ENCODE results near the gene LOC101059915.
"Not testable (repeated sequence)": the region's sequence is repeated elsewhere in the genome, so short reads cannot be mapped to it uniquely, and the experiment has no call there.

LOC101059915 gene

DNA sequence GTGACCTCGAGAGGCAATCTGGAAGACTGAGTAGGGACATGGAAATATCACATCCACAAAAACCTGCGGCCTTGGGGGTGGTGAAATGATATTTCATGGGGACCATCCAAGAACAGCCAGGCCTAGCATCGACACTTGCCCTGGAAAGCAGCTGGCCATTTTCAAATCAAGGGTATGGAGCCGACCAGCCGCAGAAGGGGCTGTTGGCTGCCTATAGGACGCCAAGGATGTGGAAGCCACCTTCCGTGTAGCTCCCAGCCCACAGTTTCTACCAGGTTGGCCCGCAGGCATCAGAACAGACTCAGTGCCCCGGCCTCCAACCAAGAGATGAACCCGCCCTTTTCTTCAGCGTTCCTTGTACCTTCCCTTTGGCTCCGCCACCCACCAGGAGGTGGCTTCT lies 5.4 kb upstream of the LOC101059915 start (continued):
- TF ChIP-seq, protein P1, sequence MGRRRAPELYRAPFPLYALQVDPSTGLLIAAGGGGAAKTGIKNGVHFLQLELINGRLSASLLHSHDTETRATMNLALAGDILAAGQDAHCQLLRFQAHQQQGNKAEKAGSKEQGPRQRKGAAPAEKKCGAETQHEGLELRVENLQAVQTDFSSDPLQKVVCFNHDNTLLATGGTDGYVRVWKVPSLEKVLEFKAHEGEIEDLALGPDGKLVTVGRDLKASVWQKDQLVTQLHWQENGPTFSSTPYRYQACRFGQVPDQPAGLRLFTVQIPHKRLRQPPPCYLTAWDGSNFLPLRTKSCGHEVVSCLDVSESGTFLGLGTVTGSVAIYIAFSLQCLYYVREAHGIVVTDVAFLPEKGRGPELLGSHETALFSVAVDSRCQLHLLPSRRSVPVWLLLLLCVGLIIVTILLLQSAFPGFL (CRISPR knock-in tag; IDR thresholded peaks at IDR 0.05), result no peak
- TF ChIP-seq CAMTA2 (CRISPR knock-in tag; IDR thresholded peaks at IDR 0.05; ENCODE audit: borderline replicate concordance) (no peak), ZSCAN21 (CRISPR knock-in tag; IDR thresholded peaks at IDR 0.05; ENCODE audit: borderline replicate concordance) (no peak)
- TF ChIP-seq, protein P2, sequence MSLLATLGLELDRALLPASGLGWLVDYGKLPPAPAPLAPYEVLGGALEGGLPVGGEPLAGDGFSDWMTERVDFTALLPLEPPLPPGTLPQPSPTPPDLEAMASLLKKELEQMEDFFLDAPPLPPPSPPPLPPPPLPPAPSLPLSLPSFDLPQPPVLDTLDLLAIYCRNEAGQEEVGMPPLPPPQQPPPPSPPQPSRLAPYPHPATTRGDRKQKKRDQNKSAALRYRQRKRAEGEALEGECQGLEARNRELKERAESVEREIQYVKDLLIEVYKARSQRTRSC (CRISPR knock-in tag; IDR thresholded peaks at IDR 0.05; ENCODE audit: low read depth), result no peak
- TF ChIP-seq, protein P3, sequence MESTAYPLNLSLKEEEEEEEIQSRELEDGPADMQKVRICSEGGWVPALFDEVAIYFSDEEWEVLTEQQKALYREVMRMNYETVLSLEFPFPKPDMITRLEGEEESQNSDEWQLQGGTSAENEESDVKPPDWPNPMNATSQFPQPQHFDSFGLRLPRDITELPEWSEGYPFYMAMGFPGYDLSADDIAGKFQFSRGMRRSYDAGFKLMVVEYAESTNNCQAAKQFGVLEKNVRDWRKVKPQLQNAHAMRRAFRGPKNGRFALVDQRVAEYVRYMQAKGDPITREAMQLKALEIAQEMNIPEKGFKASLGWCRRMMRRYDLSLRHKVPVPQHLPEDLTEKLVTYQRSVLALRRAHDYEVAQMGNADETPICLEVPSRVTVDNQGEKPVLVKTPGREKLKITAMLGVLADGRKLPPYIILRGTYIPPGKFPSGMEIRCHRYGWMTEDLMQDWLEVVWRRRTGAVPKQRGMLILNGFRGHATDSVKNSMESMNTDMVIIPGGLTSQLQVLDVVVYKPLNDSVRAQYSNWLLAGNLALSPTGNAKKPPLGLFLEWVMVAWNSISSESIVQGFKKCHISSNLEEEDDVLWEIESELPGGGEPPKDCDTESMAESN (CRISPR knock-in tag; conservative IDR thresholded peaks at IDR 0.05), result no peak

DNA sequence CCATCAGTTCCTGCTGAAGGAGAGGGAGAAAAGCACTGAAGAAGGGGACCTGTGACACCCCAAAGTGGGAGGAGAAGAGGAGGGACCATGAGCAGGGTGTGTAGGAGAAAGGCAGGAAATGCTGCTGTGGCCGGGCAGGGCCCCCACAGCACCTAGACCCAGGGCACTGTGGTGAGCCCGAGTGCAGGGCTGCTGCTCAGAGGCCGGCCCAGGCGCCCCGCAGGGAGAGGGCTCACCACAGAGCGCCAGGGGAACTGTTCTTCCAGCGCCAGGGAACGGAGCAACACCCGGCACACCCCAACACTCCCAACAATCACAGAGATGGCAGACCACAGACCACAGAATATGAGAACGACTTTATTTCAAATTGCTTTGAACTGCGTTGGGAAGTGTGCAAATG lies 4.7 kb upstream of the LOC101059915 start:
- CTCF ChIA-PET (ENCODE audit: low intra/inter-chr PET ratio, low total read pairs), result not testable (repeated sequence)

DNA sequence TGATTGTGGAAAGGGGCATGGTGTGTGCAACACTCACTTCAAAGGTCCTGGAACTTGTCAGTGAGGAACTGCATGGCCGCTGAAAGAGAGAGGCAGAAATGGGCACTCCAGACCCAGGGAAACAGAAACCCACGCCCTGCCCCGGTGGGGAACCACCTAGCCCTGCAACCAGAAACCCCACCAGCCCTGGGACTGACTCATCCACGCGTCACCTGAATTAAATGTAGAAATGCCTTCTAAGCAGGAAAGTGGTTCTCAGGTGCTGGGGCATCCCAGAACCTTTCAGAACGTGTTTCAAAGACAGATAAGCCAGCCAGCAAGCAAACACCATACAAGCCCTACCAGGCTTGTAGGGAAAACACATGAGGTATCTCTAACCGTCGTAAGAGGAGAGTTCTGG lies 4.1 kb upstream of the LOC101059915 start:
- H3K27me3 ChIP-seq (ENCODE audit: control insufficient read depth in 1 of 2, insufficient read depth in 2 of 2, low read length in 2 of 2); H3K4me1 ChIP-seq (ENCODE audit: insufficient read depth, low read length); BruUV-seq (replicated peaks); H3K27ac ChIP-seq (ENCODE audit: extremely low read length, insufficient read depth, low read length); ATAC-seq; CTCF ChIA-PET (ENCODE audit: low intra/inter-chr PET ratio, low total read pairs); H3K4me3 ChIP-seq (replicated peaks in 1 of 3; ENCODE audit: insufficient read depth in 1 of 3, low read depth in 2 of 3, low read length in 3 of 3); H3K9ac ChIP-seq (ENCODE audit: insufficient read depth, low read depth, low read length); POLR2A ChIA-PET; H3K9me3 ChIP-seq (ENCODE audit: low read length); H3K79me2 ChIP-seq (ENCODE audit: insufficient read depth, low read length); H2AFZ ChIP-seq (ENCODE audit: low read length); in situ Hi-C loops (cut with HindIII; ENCODE audit: extremely low pct_ligation_motif_present, low pct_unique_long_range_greater_than_20kb); H3K36me3 ChIP-seq (replicated peaks in 1 of 2; ENCODE audit: control insufficient read depth in 1 of 2, insufficient read depth in 2 of 2, low read length in 2 of 2); H4K20me1 ChIP-seq (ENCODE audit: insufficient read depth, low read length); intact Hi-C loops (cut with micrococcal nuclease; ENCODE audit: unreplicated experiment); DNase-seq (ENCODE audit: low spot score); FAIRE-seq; H3K4me2 ChIP-seq (ENCODE audit: low read depth, low read length): not testable (repeated sequence)
- WGBS (ENCODE audit: low lambda C conversion rate), result 0% methylated on average over 1 of the region's 8 CpGs

More for the DNA sequence above, 4.7 kb upstream of the LOC101059915 start:
- H3K4me3 ChIP-seq (replicated peaks in 1 of 3; ENCODE audit: insufficient read depth in 1 of 3, low read depth in 2 of 3, low read length in 3 of 3); H3K27ac ChIP-seq (ENCODE audit: extremely low read length, insufficient read depth, low read length); BruUV-seq (replicated peaks); ATAC-seq; H3K27me3 ChIP-seq (ENCODE audit: control insufficient read depth in 1 of 2, insufficient read depth in 2 of 2, low read length in 2 of 2); H3K79me2 ChIP-seq (ENCODE audit: insufficient read depth, low read length); DNase-seq (ENCODE audit: low spot score); FAIRE-seq; H3K4me2 ChIP-seq (ENCODE audit: low read depth, low read length); POLR2A ChIA-PET; H3K4me1 ChIP-seq (ENCODE audit: insufficient read depth, low read length); in situ Hi-C loops (cut with HindIII; ENCODE audit: extremely low pct_ligation_motif_present, low pct_unique_long_range_greater_than_20kb); H2AFZ ChIP-seq (ENCODE audit: low read length); H3K36me3 ChIP-seq (replicated peaks in 1 of 2; ENCODE audit: control insufficient read depth in 1 of 2, insufficient read depth in 2 of 2, low read length in 2 of 2); H3K9me3 ChIP-seq (ENCODE audit: low read length); H3K9ac ChIP-seq (ENCODE audit: insufficient read depth, low read depth, low read length); H4K20me1 ChIP-seq (ENCODE audit: insufficient read depth, low read length); intact Hi-C loops (cut with micrococcal nuclease; ENCODE audit: unreplicated experiment): not testable (repeated sequence)
- 33% methylated on average over 3 of the region's 11 CpGs for WGBS (ENCODE audit: low lambda C conversion rate)
